ENCODE results near the gene CASR.

DNA sequence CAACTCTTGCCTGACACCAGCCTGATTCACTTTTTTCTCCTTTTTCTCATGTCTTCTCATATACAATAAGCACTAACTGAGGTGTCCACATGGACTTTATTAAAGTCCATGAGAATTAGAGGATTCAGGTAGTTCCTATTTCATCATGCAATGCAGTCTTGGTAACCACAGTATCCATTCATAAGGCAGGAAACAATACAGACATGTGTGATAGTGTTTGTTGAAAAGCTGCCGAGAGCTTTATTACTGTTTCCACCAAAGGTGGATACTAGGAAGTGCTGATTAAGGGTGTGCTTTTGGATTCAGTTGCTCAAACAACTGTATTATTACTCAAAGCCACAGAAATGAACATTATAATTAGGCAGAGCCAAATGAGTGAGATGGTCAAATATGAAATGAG is 5.3 kb downstream of the CASR start:
- TF ChIP-seq, protein P1, sequence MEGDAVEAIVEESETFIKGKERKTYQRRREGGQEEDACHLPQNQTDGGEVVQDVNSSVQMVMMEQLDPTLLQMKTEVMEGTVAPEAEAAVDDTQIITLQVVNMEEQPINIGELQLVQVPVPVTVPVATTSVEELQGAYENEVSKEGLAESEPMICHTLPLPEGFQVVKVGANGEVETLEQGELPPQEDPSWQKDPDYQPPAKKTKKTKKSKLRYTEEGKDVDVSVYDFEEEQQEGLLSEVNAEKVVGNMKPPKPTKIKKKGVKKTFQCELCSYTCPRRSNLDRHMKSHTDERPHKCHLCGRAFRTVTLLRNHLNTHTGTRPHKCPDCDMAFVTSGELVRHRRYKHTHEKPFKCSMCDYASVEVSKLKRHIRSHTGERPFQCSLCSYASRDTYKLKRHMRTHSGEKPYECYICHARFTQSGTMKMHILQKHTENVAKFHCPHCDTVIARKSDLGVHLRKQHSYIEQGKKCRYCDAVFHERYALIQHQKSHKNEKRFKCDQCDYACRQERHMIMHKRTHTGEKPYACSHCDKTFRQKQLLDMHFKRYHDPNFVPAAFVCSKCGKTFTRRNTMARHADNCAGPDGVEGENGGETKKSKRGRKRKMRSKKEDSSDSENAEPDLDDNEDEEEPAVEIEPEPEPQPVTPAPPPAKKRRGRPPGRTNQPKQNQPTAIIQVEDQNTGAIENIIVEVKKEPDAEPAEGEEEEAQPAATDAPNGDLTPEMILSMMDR (conservative IDR thresholded peaks at IDR 0.05; ENCODE audit: low read depth, low read length): no peak
- TF ChIP-seq EZH2 (IDR thresholded peaks at IDR 0.05; ENCODE audit: borderline replicate concordance, low read depth, low read length, poor library complexity, severe bottlenecking): no peak

Measured in A673 (cell line).